Mucosa of rectum (tissue), 2 donors: Measurements from ENCODE around the gene PEX5.
A peak's percentile ranks its signal among the peaks of the same experiment; 100 is the strongest.
"Not testable (repeated sequence)": the region's sequence is repeated elsewhere in the genome, so short reads cannot be mapped to it uniquely, and the experiment has no call there.

Experiments used
- H3K27ac ChIP-seq, 2 donors: one replicate each; pipeline ENCODE4 v1.7.0; 2013; ENCODE audit warnings: inconsistent platforms in 2 of 2, low read depth in 2 of 2, low read length in 2 of 2
- H3K27me3 ChIP-seq, 2 donors: one replicate each; pipeline ENCODE4 v1.7.0; 2013; ENCODE audit warnings: low read length in 2 of 2; ENCODE audit not compliant: control insufficient read depth in 2 of 2, insufficient read depth in 2 of 2
- H3K36me3 ChIP-seq, 2 donors: one replicate each; pipeline ENCODE4 v1.7.0; 2013; ENCODE audit warnings: low read length in 2 of 2; ENCODE audit not compliant: control insufficient read depth in 2 of 2, insufficient read depth in 2 of 2
- H3K4me1 ChIP-seq, 2 donors: one replicate each; pipeline ENCODE4 v1.7.0; 2013; ENCODE audit warnings: low read length in 2 of 2, mild to moderate bottlenecking in 1 of 2; ENCODE audit not compliant: control insufficient read depth in 2 of 2, insufficient read depth in 2 of 2
- H3K4me3 ChIP-seq, 2 donors: one replicate each; pipeline ENCODE4 v1.7.0; 2013; ENCODE audit warnings: low read length in 2 of 2
- H3K9ac ChIP-seq, 2 donors: one replicate each; pipeline ENCODE4 v1.7.0; 2013; ENCODE audit warnings: low read length in 2 of 2, low read depth in 1 of 2, mild to moderate bottlenecking in 1 of 2
- H3K9me3 ChIP-seq, 2 donors: one replicate each; pipeline ENCODE4 v1.7.0; 2013; ENCODE audit warnings: low read length in 2 of 2; ENCODE audit not compliant: control insufficient read depth in 2 of 2
- donor health status: healthy.
- donor health status: Normal muscosa, but diverticular disease.

The PEX5 gene

DNA sequence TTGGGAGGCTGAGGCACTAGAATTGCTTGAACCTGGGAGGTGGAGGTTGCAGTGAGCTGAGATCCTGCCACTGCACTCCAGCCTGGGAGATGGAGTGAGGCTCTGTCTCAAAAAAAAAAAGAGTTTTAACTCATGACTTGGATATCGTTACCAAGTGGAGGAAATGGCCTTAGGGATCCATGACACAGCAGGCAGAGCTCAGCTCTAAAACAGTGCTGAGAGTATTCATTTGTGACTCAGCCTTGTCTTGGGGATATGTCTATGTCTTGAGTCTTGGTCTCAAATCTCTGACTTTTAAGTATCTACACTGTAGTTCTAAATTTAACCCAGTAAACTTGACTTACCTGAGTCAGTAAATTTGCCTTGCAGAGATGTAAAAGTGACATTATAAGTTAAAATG, 8.8 kb upstream of the PEX5 start:
- Histone ChIP-seq H3K4me3 (no peak overlapping the region), H3K36me3 (no peaks in the 10 kb centered on the region), H3K27me3 (peaks cover 0 to 3% of the 10 kb centered on the region in 2 donors), H3K27ac (no peak overlapping the region), H3K9me3 (peaks cover 0 to 4% of the 10 kb centered on the region in 2 donors), H3K9ac (no peak overlapping the region), H3K4me1 (no peaks in the 10 kb centered on the region)

DNA sequence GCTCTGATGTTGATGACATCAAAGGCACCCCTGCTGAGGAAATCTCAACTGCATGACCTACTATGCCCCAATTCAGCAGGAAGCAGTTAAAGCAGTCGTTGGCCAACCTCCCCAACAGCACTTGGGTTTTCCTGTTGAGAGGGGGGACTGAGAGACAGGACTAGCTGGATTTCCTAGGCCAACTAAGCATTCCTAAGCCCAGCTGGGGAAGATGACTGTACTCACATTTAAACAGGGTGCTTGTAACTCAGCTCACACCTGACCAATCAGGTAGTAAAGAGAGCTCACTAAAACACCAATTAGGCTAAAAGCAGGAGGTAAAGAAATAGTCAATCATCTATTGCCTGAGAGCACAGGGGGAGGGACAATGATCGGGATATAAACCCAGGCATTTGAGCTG, 3.4 kb upstream of the PEX5 start:
- H3K27ac ChIP-seq = not testable (repeated sequence)

DNA sequence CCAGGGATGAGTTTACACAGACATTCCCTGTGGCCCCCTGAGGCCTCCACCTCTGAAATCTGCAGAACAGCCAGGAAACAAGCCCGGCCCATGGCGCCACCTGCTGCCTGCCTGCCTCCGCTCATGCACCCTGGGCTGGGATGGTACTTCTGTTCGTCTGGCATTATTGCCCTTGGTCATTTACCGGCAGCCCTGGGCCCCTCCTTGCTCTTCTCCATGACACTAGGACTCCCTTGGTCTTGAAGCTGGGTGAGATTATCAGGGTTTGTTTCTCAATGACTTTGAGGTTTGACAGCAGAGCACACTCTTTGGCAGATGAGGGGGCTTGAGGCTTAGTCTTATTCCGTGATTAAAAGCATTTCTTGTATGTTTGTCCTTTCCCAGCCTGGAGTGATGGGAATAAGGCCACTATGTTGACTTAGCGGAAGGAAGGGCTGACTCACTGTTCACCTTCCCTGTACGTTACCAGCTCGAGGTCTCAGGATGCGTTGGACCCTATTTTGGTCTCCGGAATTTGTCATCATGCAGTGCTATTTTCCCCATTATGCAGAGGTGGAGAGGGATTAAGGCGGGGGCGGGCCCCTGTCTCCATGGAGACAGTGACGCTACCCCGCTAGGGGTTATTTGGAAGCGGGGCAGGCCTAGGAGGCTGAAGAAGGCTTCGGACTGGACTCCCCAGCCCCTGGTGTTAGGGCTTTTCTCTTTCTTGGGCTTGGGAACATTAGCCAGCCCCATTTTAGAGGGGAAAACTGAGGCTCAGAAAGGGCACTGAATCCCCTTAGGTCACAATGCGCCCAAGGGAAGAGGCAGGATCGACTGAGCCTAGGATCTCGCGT, 706 bp upstream of the PEX5 start:
- Histone ChIP-seq H3K27ac (peak overlapping the region; percentile 58 to 73), H3K36me3 (peaks cover 0 to 2% of the 10 kb centered on the region in 2 donors), H3K4me3 (peak overlapping the region; percentile 70 to 95), H3K9me3 (no peaks in the 10 kb centered on the region), H3K9ac (peak overlapping the region; percentile 76 to 95), H3K4me1 (peaks cover 13 to 14% of the 10 kb centered on the region in 2 donors), H3K27me3 (no peaks in the 10 kb centered on the region)

More for the DNA sequence above, 3.4 kb upstream of the PEX5 start:
- not testable (repeated sequence) for H3K36me3 ChIP-seq, H3K27me3 ChIP-seq, H3K4me3 ChIP-seq, H3K9me3 ChIP-seq, H3K9ac ChIP-seq
- H3K4me1 ChIP-seq = peaks cover 13 to 14% of the 10 kb centered on the region in 2 donors

DNA sequence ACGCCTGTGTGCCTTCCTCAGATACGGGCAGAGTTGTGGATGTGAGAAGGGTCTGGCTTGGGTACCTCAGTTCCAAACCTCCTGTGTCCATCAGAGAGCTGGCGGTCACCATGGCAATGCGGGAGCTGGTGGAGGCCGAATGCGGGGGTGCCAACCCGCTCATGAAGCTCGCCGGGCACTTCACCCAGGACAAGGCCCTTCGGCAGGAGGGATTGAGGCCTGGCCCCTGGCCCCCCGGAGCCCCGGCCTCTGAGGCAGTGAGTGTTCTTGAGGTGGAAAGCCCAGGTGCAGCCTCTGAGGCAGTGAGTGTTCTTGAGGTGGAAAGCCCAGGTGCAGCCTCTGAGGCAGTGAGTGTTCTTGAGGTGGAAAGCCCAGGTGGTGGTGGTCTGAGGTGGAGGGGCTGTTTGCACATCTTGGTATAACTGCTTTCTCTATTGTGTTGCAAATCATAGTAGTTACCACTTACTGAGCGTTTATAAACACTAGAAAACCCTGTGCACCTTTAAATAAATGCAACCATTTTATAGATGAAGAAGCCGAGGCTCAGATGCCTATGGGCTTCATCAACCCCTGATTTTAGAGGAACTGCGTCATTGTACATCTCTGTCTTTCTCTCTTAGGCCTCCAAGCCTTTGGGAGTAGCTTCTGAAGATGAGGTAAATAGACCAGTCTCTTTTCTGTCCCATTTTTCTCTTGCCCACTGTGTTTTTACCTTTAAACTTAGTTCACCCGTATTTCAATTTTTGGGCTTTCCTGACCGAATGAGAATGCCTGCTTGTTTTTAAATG, 976 bp downstream of the PEX5 start:
- H3K36me3 ChIP-seq = peaks cover 0 to 7% of the 10 kb centered on the region in 2 donors
- no peaks in the 10 kb centered on the region for H3K27me3 ChIP-seq
- H3K4me3 ChIP-seq = peak overlapping the region; percentile 81
- H3K27ac ChIP-seq = peak overlapping the region; percentile 51 to 70
- peaks cover 13 to 14% of the 10 kb centered on the region in 2 donors for H3K4me1 ChIP-seq
- H3K9me3 ChIP-seq = no peaks in the 10 kb centered on the region
- peak overlapping the region in 1 of 2 donors; percentile 73 for H3K9ac ChIP-seq

DNA sequence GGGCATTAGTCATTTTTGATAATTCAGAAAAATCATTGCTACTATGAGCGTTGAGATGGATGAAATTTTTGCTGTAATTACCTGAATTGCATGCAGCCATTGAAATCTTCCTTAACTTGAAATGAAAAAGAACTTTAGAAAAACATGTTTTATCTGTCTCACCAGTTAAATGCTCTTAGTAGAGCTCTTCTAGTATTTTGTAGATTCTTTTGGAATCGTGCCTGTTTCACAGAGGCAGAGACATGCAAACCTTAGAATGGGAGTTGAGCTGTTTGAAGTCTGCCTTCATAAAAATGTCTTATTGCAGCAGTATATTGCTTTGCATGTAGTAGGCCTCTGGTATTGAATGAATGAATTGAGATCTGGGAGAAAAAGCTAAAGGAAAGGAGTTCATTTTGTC, 4.2 kb downstream of the PEX5 start:
- no peak overlapping the region for H3K9ac ChIP-seq
- H3K4me1 ChIP-seq = peaks cover 12 to 13% of the 10 kb centered on the region in 2 donors
- H3K4me3 ChIP-seq = no peak overlapping the region
- no peaks in the 10 kb centered on the region for H3K9me3 ChIP-seq
- peaks cover 0 to 7% of the 10 kb centered on the region in 2 donors for H3K36me3 ChIP-seq
- H3K27me3 ChIP-seq = no peaks in the 10 kb centered on the region
- no peak overlapping the region for H3K27ac ChIP-seq

DNA sequence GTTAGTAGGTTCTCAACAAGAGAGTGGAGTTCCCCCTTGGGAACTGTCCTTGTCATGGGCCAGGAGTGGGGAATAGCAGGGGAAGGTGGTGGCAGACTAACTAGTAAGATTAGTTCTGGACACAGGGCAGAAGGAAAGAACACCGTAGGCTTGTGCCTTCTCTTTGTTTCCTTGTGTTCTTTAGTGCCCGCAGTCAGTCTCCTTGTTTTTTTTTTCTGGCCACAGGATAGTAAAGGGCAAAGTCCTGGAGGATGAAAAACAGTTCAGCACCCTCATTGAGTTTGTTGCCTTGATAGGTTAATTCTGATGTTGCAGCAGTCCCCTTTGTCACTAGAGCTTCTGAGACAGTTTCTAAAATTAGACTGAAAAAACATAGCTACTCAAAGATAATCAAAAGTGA, 8.4 kb downstream of the PEX5 start:
- no peaks in the 10 kb centered on the region for H3K27me3 ChIP-seq
- peak overlapping the region; percentile 49 to 74 for H3K27ac ChIP-seq
- peak overlapping the region in 1 of 2 donors; percentile 1 for H3K4me3 ChIP-seq
- H3K4me1 ChIP-seq = peaks cover 4% of the 10 kb centered on the region in 2 donors
- no peak overlapping the region for H3K9ac ChIP-seq
- H3K9me3 ChIP-seq = no peaks in the 10 kb centered on the region
- peaks cover 20 to 23% of the 10 kb centered on the region in 2 donors for H3K36me3 ChIP-seq

DNA sequence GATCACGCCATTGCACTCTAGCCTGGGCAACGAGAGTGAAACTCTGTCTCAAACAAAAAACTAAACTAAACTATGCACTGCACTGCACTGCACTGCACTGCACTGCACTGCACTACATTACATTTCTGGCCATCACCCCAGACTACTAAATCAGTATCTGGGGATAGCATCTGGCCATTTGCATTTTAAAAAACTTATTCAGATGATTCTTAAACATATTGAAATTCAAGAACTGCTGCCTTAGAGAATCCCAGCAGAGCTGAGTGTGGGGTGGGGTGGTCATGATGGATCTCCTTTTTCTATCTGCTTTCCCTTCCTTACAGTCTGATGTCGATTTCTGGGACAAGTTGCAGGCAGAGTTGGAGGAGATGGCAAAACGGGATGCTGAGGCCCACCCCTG, 13.6 kb downstream of the PEX5 start:
- no peak overlapping the region for H3K9ac ChIP-seq
- no peaks in the 10 kb centered on the region for H3K4me1 ChIP-seq
- no peaks in the 10 kb centered on the region for H3K9me3 ChIP-seq
- H3K4me3 ChIP-seq = no peak overlapping the region
- H3K36me3 ChIP-seq = peaks cover 40 to 52% of the 10 kb centered on the region in 2 donors
- H3K27ac ChIP-seq = no peak overlapping the region
- no peaks in the 10 kb centered on the region for H3K27me3 ChIP-seq

DNA sequence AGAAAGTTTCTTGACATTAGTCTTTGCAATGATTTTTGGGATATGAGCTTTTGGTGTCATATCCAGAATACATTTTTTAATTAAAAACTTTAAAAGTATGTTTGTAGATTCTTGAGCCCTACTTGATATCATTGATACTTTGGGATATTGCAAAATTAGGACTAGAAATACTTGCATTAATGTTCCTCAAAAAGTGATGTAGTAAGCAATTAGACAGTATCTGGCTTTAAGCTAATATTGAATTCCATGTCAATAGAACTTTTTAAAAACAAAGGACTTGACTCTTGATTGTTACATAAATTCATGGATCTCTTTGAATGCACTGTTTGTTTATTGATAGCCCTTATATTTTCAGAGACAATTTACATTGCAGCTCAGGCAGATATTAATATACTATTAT, 15.6 kb downstream of the PEX5 start:
- Histone ChIP-seq H3K4me1 (no peaks in the 10 kb centered on the region), H3K36me3 (peaks cover 60 to 71% of the 10 kb centered on the region in 2 donors)

DNA sequence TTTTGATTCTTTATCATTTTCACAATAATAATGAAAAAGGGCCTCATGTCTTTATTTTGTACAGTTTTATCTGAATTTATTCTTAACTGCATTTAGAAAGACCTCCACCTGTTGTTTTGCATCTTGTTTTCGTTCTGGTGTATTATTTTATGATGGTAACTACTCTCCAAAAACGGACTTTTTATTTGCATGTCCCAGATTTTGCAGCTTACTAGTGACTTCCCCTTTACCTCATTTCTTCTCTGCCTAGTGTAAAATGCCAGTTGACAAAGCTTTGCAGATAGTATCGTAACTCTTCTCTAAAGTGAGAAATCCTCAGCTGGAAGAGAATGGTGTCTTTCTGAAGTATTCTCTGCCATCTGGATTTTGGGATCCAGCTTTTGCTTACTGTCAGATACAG, 17.2 kb downstream of the PEX5 start:
- Histone ChIP-seq H3K4me3 (no peak overlapping the region), H3K27ac (no peak overlapping the region), H3K4me1 (no peaks in the 10 kb centered on the region), H3K36me3 (peaks cover 66 to 72% of the 10 kb centered on the region in 2 donors), H3K27me3 (no peaks in the 10 kb centered on the region), H3K9ac (no peak overlapping the region), H3K9me3 (no peaks in the 10 kb centered on the region)

More for the DNA sequence above, 15.6 kb downstream of the PEX5 start:
- Histone ChIP-seq H3K9ac (no peak overlapping the region), H3K27me3 (no peaks in the 10 kb centered on the region), H3K9me3 (no peaks in the 10 kb centered on the region), H3K27ac (no peak overlapping the region), H3K4me3 (no peak overlapping the region)
